GM18511 (cell line): Measurements from ENCODE around the gene MAP7D3.

Experiments used
- ATAC-seq: cut with Tn5 transposase; IDR thresholded peaks from one replicate; pipeline ENCODE4 v1.9.1; 2021; ENCODE audit warnings: mild to moderate bottlenecking, moderate library complexity; ENCODE audit not compliant: unreplicated experiment

The MAP7D3 gene

GRCh38 chrX:136206916-136207315 is 44.3 kb downstream of the MAP7D3 start:
- no peak for ATAC-seq

- no peak for ATAC-seq
Observed at GRCh38 chrX:136205882-136206380, 45.3 kb downstream of the MAP7D3 start.

- no peak for ATAC-seq
Observed at GRCh38 chrX:136204571-136204970, 46.6 kb downstream of the MAP7D3 start.

- no peak for ATAC-seq
Observed at GRCh38 chrX:136203951-136204350, 47.2 kb downstream of the MAP7D3 start.

GRCh38 chrX:136203438-136203837 is 47.8 kb downstream of the MAP7D3 start:
- no peak for ATAC-seq

- ATAC-seq = no peak
Observed at GRCh38 chrX:136202889-136203288, 48.3 kb downstream of the MAP7D3 start.

GRCh38 chrX:136201601-136202000 is 49.6 kb downstream of the MAP7D3 start:
- ATAC-seq = no peak

- ATAC-seq = no peak
Observed at GRCh38 chrX:136200466-136200865, 50.7 kb downstream of the MAP7D3 start.

GRCh38 chrX:136199365-136199764 is 51.8 kb downstream of the MAP7D3 start:
- no peak for ATAC-seq

GRCh38 chrX:136198678-136199243 is 52.4 kb downstream of the MAP7D3 start:
- ATAC-seq = no peak

- ATAC-seq = no peak
Observed at GRCh38 chrX:136198010-136198409, 53.2 kb downstream of the MAP7D3 start.

GRCh38 chrX:136196691-136197155 is 54.5 kb downstream of the MAP7D3 start:
- no peak for ATAC-seq

GRCh38 chrX:136195247-136195646 is 56.0 kb downstream of the MAP7D3 start:
- no peak for ATAC-seq

- ATAC-seq = no peak
Observed at GRCh38 chrX:136194536-136194935, 56.7 kb downstream of the MAP7D3 start.

GRCh38 chrX:136193771-136194170 is 57.4 kb downstream of the MAP7D3 start:
- ATAC-seq = no peak

GRCh38 chrX:136192839-136193414 is 58.3 kb downstream of the MAP7D3 start:
- ATAC-seq = no peak

- ATAC-seq = no peak
Observed at GRCh38 chrX:136192135-136192534, 59.1 kb downstream of the MAP7D3 start.

- ATAC-seq = no peak
Observed at GRCh38 chrX:136191171-136191570, 60.0 kb downstream of the MAP7D3 start.

GRCh38 chrX:136190038-136190713 is 61.0 kb downstream of the MAP7D3 start:
- ATAC-seq = no peak

- no peak for ATAC-seq
Observed at GRCh38 chrX:136189222-136189621, 62.0 kb downstream of the MAP7D3 start.

GRCh38 chrX:136186023-136186413 is 65.2 kb downstream of the MAP7D3 start:
- no peak for ATAC-seq

- ATAC-seq = no peak
Observed at GRCh38 chrX:136185401-136186022, 65.7 kb downstream of the MAP7D3 start.
